ELR (cell line): ENCODE results near the gene SUMO4.

ENCODE experiments used
- DNase-seq: peaks from one replicate; pipeline ENCODE4 v3.0.0-alpha.2; 2015; ENCODE audit warnings: low read depth

SUMO4 gene

DNA sequence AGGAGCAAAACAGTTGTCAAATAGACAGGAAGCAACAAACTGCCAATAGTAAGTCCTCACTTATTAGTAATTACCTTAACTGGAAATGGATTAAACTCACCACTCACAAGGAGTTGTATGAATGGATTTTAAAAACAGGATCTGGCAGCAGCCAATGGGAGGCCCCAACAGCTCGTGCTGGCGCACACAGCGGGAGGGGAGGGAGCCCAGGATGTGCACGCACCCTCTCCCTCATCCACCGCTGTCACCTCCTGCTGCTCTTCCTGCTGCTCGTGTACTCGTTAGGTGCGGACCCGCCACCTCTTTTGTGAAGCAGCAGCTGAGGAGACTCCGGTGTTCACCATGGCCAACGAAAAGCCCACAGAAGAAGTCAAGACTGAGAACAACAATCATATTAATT is at the start of gene SUMO4:
TSS of gene SUMO4 (plus strand) at position 213 of the 400 bp plus-strand sequence. CDS start at position 343, 130 bp downstream.
- DNase-seq, result no peak

DNA sequence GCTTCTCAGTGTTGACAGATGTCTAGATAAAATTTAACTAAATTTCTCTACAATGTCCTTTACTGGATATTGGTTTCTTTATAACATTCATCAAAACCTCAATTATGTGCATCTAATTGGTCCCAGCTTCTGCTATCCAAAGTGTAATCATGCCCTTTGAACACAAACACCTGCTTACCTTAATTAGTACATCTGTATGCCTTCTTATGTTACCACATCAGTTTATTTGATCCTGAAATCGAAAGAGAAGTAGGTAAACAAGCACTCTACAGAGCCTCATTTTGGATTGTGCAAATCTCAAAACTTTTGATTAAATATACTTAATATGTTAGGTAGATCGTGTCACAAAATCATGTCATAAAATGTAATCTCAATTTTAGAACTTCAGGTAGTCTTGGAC is 46.1 kb upstream of the SUMO4 start:
- DNase-seq, result no peak

DNA sequence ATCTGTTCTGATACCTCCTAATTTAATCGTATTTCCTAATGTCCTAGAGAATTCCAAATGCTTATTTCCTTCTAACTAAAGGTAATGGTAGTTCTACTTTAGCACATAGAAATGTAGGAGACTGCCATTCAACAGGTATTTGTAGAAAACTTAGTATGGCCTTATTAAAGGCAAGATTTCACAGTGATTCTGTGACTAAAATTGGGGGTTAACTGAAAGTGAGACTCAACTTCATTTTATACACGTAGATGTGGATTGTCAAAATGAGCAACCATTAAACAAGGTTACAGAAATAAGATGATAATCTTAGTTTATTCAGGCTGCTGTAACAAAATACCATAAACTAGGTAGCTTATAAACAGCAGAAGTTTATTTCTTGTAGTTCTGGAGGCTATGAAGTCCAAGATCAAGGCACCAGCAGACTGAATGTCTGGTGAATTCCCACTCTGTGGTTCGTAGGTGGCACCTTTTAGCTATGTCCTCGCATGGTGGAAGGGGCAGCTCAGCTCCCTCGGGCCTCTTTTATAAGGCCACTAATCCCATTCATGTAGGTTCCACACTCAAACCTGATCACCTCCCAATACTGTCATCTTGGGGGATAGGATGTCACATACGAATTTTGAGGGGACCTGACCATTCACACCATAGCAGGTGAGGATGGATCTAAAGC is 43.8 kb upstream of the SUMO4 start:
- no peak for DNase-seq

DNA sequence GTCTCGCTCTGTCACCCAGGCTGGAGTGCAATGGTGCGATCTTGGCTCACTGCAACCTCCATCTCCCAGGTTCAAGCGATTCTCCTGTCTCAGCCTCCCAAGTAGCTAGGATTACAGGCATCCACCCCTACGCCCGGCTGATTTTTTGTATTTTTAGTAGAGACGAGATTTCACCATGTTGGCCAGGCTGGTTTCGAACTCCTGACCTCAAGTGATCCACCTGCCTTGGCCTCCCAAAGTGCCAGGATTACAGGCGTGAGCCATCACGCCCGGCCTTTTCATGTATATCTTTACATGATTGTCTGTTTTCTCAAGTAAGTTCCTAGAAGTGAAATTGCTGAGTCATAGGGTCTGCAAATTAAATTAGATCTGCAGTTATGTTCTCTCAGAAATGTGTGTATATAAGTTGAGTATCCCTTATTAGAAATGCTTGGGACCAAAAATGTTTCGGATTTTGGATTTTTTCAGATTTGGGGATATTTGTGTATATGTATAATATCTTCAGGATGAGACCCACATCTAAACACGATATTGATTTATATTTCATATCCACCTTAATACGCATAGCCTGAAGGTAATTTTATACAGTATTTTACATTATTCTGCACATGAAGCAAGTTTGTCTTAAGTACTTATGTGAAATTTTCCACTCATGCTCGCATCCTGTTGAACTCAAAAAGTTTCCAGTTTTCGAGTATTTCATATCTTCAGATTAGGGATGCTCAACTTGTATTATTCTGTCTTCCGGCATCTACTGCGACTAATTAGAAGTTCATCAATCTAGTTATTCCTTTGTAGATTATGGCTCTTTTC is 42.1 kb upstream of the SUMO4 start:
- no peak for DNase-seq

DNA sequence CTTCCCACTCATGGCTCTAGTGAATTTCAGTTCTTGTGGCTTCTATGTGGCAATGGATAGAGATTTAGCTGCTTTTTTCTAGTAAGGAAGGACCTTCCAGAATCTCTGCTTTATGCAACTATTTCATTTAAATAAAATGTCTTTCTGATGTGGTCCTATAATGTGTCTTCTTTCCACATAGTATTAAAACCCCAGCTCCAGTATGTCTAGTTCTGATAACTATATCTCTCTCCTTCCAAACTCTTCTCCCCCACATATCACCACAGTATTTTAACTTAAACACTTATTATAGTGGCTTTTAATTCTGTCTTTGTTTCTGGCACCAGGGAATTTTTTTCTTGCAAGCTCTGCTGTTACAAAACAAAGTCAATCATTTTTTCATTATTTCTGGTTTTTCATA is 40.6 kb upstream of the SUMO4 start:
- DNase-seq, result no peak

DNA sequence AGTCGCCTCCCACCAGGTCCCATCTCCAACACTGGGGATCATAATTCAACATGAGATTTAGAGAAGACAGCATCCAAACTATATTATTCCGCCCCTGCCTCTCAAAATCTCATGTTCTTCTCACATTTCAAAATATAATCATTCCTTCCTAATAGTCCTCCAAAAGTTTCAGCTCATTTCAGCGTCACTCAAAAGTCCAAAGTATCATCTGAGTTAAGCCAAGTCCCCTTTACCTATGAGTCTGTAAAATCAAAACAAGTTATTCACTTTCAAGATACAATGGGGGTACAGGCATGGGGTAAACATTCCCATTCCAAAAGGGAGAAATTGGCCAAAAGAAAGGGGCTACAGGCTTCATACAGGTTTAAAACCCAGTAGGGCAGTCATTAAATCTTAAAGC is 39.5 kb upstream of the SUMO4 start:
- DNase-seq, result no peak

DNA sequence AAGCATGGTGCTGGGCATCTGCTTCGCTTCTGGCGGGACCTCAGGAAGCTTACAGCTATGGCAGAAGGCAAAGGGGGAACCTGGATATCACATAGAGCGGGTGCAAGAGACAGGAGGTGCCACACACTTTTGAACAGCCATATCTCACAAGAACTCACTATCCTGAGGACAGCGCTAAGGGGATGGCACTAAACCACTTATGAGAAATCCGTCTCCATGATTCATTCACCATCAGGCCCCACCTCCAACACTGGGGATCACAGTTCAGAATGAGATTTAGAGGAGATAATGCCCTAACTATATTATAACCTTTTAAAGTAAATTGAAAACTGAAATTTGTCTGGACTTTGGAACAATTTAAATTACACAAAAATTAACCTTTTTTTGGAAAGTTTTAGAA is 37.8 kb upstream of the SUMO4 start:
- DNase-seq, result peak; percentile 20

DNA sequence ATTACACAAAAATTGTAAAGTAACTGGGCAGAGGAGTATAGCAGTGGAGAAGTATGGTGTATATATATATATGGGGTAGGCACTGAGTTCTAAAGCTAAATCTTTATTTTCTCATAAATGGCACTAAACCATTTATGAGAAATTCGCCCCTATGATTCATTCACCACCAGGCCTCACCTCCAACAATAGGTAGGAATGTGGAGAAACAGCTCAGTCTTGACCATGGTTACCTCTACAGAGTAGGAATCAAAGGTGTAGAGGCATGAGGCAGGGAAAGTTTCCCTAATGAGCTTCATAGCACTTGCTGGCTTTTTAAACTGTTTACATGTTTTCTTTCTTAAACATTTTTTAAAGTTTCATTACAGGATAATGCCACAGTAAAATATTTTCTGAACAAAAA is 36.9 kb upstream of the SUMO4 start:
- peak; percentile 9 for DNase-seq

DNA sequence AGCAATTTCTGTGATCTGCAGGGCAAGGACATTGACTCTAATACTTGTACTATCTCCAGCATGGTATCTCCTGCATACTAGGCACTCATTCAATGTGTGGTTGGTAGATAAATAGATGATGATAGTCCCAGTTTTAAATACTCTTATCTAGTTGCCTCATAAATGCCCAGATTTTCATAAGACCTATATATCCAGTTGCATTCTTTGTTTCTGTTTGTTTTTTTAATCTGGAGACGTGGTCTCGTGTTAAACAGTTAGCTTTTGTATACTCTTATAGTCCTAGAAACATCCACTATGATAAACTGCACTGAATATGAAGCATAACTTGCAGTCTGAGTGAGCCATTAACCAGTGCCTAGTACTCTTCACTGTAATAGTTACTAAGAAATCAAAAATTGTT is 35.5 kb upstream of the SUMO4 start:
- no peak for DNase-seq

DNA sequence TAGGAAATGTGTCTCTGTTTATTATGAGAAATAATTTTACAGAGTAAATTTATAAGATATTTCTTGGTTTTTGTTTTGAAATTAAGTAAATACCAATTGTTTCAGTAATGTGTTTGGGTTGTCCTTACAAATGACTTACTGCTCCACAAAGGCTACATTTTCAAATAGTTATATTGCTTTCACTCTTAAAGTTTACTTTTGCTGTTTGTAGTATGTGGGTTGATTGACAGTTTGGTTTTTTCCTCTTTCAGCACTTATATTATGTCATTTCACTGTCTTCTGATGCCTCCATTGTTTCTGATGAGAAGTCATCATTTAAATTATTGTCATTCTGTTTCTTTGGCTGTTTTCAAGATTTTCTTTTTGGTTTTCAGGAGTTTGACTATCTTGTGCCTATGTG is 34.9 kb upstream of the SUMO4 start:
- DNase-seq, result no peak

DNA sequence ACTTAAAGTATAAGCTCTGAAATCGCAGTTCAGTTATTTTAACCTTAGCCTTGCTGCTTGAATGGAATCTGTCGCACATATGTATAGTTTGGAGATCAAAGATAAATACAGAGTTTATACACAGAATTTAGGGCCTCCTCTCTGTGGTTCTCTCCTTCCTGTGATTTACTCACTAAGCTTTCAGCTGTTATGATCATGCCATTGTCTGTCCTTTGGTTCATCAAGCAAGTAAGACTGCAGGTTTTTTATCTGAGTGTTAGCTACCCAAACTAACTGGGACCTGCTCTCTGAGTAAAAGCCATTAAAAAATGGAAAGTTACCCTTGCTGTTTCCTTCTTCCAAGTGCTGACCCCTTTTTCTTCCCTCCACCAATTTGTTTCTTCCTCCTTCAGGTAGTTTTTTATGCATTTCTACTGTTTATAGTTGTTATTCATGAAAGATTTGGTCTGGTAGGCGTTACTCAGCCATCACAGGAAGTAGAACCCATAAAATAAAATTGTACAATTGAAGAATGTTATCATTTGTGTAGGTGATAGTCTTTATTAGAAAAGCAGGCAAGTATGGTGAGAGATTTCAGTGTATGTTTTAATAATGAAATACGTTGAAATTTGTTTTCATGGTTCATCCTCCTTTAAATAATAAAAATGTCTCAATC is 33.7 kb upstream of the SUMO4 start:
- no peak for DNase-seq

DNA sequence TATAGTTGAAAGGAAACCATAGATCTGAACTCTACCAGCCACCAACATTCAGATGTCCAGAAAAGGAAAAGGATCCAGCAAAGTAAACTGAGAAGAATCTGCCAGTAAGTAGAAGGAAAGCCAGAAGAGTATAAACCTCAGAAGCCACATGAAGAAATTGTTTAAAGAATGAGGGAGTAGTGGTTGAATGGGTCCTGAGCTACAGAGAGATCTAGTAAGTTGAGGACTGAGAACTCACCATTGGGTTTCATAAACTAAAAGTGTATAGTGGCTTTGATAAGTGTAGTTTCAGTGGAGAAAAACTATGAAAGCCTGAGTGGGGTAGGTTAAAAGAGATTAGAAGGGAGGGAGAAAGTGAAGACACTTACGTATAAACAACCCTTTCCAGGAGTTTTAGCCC is 32.0 kb upstream of the SUMO4 start:
- DNase-seq, result no peak

DNA sequence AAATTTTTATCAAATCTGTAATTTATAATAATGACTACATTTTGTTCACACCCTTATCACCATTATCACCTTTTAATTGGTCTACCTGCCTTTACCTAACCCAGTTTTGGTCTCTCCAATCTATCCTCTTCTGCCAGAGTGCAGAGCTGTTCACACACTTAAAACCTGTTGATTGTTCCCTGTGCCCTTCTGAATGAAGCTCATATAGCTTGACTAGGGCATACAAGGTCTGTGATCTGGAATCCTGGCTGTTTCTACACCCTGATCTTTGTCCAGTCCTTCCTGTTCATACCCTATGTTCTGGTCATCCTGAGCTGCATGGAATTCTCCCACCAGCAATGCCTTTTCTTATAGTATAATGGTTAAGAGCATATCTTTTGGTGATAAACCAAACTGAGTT is 28.9 kb upstream of the SUMO4 start:
- DNase-seq, result no peak

DNA sequence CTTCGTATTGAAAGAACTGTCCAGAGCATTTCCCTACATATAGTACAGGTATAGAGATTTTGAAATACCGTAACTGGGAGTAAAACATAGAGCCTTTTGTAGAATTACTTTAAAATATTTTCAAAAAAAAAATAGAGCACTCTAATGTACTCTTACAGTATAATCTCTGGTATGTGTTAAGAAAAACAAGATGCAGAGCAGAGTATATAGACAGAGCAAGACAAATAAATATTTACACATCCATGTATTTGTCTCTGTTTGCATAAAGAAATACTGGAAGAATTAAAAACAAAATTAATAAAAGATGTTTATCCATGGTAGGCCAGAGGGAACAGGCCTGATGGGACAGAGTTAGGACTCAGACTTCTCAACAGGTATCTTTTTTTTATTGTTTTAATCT is 28.0 kb upstream of the SUMO4 start:
- DNase-seq, result no peak

DNA sequence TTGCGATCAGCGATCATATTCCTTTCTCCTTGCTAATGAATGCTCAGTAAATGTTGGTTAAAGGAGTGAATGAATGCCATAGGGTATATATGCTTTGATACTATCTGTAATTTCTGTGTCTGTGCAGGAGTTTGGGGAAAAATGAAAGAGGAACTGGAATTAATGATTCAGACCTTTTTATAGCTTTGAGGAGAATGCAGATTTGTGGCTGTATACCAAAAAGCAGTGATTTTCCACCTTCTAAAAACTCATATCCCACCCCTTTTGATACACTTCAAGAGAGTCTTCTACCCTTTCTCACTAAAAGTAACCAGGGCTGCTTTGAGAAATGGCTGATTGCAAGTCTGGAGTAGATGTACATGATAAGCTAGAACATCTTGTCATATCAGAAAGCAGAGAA is 26.6 kb upstream of the SUMO4 start:
- DNase-seq, result no peak

DNA sequence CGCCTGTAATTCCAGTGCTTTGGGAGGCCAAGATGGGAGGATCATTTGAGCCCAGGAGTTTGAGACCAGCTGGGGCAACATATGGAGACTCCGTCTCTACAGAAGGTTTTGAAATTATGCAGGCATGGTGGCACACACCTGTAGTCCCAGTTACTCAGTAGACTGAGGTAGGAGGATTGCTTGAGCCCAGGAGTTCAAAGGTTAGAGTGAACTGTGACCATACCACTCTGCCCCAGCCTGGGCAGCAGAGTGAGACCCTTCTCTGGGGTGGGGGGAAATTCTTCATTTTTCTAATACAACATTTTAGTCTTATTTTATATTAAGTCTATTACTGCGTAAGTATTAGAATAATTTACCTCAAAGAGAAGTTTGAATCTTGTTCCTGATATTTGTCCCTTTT is 20.1 kb upstream of the SUMO4 start:
- no peak for DNase-seq

DNA sequence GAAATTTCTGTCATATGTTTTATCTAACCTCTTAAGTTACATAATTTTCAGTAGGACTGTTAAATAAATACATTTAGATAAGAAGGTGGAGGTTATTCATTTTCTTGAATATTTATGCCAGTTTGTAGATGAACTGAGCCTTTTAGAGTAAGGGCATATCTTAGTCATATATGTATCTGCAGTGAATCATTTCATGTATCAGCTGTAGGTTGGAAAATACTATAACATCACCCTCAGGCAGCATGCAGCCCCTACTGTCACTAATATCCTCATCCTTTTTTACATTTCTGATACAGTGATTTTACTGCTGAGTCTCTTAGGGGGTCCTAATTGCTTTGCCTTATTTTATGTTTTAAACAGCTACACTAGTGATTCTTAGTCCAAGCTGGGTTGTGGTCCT is 19.5 kb upstream of the SUMO4 start:
- peak; percentile 44 for DNase-seq

DNA sequence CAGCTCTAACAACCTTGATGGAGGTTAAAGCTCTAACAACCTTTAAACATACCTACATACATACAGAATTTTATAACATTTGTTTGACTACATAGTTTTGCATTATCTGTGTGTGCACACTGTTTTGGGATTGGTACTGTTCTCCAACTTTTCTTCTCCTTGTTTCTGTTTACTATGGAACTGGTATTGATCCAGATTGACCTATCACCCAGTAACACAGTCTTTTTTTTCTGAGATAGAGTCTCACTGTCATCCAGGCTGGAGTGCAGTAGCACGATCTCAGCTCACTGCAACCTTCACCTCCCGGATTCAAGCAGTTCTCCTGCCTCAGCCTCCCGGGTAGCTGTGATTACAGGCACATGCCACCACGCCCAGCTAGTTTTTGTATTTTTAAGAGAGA is 16.7 kb upstream of the SUMO4 start:
- DNase-seq, result no peak

DNA sequence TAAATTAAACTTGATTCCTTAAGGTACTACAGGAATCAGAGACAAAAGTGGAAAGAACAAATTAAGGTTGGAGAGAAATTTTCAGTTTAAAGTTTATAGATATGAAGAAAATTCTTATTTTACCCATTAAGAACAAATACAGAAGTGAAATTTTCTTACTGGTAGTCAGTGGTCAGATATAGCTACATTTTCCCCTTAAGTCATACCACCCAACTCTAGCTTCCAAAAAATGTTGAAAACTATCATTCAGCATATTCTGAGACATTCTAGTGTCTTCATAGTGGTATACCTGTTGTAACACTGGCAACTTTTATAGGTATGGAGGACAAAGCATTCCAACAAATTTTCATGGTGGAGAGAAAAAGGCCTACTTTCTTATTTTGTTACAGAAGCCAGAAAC is 15.6 kb upstream of the SUMO4 start:
- DNase-seq, result no peak

DNA sequence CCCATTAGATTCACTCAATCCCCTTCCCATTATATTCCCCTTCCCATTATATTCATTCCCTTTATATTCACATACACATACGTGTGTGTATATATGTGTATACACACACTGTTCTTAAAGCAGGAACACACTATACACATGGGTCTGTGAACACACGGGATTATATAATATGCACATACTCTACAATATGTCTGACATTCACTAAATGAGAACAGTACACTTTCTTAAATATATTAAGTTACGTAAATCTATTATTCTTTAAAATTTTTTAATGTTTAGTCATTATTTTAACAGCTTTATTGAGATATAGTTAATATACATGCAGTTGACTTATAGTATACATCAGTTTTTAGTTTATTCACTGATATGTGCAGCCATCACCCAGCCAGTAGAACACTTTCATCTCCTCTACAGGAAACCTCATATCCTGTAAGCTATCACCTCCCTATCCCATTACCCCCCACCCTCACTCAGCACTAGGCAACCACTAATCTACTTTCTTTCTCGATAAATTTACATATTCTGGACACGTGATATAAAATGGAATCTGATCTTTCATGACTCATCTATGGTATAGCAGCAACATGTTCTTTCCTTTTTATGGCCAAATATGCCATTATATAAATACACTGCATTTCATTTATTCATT is 13.9 kb upstream of the SUMO4 start:
- DNase-seq, result no peak

DNA sequence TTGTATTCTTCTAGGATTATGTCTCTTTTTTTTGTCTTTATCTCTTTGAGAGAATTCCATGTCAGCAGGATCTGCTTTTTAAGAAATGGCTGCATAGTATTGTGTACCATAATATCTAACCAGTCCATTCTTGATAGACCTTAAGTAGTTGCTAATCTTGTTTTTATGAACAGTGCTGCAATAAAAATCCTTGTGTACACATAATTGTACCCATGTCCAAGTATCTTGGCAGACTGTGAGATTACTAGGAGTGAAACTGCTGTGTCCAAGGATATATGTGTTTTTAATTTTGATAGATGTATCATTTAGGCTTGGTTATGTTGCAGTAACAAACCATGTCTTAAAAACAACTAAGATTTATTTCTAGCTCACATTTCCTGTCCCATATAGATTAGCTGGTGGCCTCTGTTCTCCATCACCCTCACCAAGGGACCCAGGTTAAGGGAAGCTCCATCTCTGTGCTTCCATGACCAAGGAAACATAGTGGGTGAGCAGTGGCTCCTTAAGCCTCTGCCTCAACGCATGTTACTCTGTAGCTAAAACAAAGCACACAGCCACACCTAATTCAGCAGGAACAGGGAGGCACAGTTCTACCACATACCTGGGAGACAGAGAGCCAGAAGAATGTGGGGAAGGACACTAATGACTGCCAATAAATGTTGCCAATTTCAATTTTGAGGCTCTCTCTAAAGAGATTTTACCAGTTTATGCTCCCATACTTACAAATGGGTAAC is 12.1 kb upstream of the SUMO4 start:
- DNase-seq, result no peak
